ENCODE measurements around the gene C1QB. TPM values are rescaled to one million over a fixed set of nuclear protein-coding genes. Genes with fewer than 3 reads are reported as not detected.

The C1QB gene
- total and polyA plus RNA-seq, 2 of the 8 experiments (the other 6 are each of a cell fraction or from before 2014, with no cell fraction given): not detected

DNA sequence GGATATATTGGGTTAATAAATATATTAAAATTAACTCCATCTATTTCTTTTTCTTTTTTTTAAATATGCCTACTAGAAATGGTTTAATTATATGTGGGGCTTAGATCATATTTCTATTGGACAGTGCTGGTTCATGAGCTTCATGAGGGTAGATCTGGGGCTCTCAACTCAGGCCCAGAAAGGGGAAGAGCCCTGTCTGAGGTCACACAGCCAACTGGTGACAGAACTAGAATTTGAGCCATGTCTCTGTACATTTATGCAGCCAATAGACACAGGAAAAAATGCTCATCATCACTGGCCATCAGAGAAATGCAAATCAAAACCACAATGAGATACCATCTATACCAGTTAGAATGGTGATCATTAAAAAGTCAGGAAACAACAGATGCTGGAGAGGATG lies 52.5 kb downstream of the C1QB start:
- H3K4me3 ChIP-seq (ENCODE audit: extremely low read depth in 1 of 4, insufficient read depth in 2 of 4, low read depth in 3 of 4, low read length in 4 of 4): no peak overlapping the region
- H4K5ac ChIP-seq (ENCODE audit: insufficient read length, low read depth, low read length): no peak overlapping the region
- no peak overlapping the region for H3K4ac ChIP-seq (replicated peaks; ENCODE audit: insufficient read length, low read depth, low read length)
- no peak overlapping the region for H2BK5ac ChIP-seq (ENCODE audit: low read depth, low read length)
- H3K36me3 ChIP-seq (ENCODE audit: control insufficient read depth in 2 of 4, insufficient read depth in 4 of 4, low read length in 3 of 4): no peaks in the 10 kb centered on the region
- H3K27ac ChIP-seq (ENCODE audit: low read depth, low read length): no peak overlapping the region
- H2BK20ac ChIP-seq (ENCODE audit: low read length): no peak overlapping the region
- no peak overlapping the region for H4K8ac ChIP-seq (ENCODE audit: extremely low read depth, insufficient read depth, low read length)
- no peaks in the 10 kb centered on the region for H3K23me2 ChIP-seq (ENCODE audit: low read depth, low read length)
- H3K18ac ChIP-seq (ENCODE audit: extremely low read depth, low read length): no peak overlapping the region
- POLR2A ChIA-PET (ENCODE audit: partially characterized antibody): interaction anchor here (0.7 kb wide), 1 partner anchor 56 kb away, joined by 3 read pairs; no protein-coding TSS in a partner anchor
- FAIRE-seq (no peak), DNase-seq (ENCODE audit: low read depth in 1 of 2, low spot score in 2 of 2) (no peak)
- CTCF ChIA-PET (ENCODE audit: partially characterized antibody): interaction anchor here (0.7 to 10.1 kb wide), 28 partner anchors 8 to 265 kb away, joined by 3 to 86 read pairs (median 5); no protein-coding TSS in a partner anchor
- H2BK15ac ChIP-seq (ENCODE audit: low read length): no peak overlapping the region
- no peak overlapping the region for H3K23ac ChIP-seq (ENCODE audit: insufficient read length)
- H3K14ac ChIP-seq (ENCODE audit: insufficient read length): no peak overlapping the region
- H3K4me2 ChIP-seq (ENCODE audit: insufficient read depth in 1 of 2, low read depth in 2 of 2, low read length in 2 of 2): no peak overlapping the region
- H3K27me3 ChIP-seq (replicated peaks in 1 of 4; ENCODE audit: control insufficient read depth in 3 of 4, extremely low read depth in 1 of 4, insufficient read depth in 3 of 4, low read length in 3 of 4): peaks cover 0 to 8% (median 4%) of the 10 kb centered on the region in 4 experiments; a peak in 3 of 7 replicates
- H3K79me2 ChIP-seq (ENCODE audit: control insufficient read depth in 1 of 2, insufficient read depth in 2 of 2, low read length in 2 of 2): no peaks in the 10 kb centered on the region
- no peak overlapping the region for H2AFZ ChIP-seq (ENCODE audit: low read length)
- no peak overlapping the region for H2BK120ac ChIP-seq (replicated peaks; ENCODE audit: low read depth, low read length)
- no peak overlapping the region for H3K9ac ChIP-seq (replicated peaks in 1 of 4; ENCODE audit: extremely low read depth in 1 of 4, low read depth in 3 of 4, low read length in 3 of 4)
- no peaks in the 10 kb centered on the region for H3K9me3 ChIP-seq (ENCODE audit: insufficient read depth in 2 of 2, low read depth in 1 of 2, low read length in 1 of 2)
- H4K91ac ChIP-seq (replicated peaks; ENCODE audit: insufficient read length, low read length): no peak overlapping the region
- no peak overlapping the region for H2BK12ac ChIP-seq (ENCODE audit: low read depth, low read length)
- no peaks in the 10 kb centered on the region for H3K79me1 ChIP-seq (ENCODE audit: low read depth, low read length)
- no peak overlapping the region for H2AK5ac ChIP-seq (ENCODE audit: low read depth, low read length)
- no peak overlapping the region for H3K56ac ChIP-seq (replicated peaks; ENCODE audit: insufficient read length, low read depth, low read length)
- peaks cover 0 to 3% (median 0%) of the 10 kb centered on the region in 4 experiments; a peak in 2 of 7 replicates for H3K4me1 ChIP-seq (replicated peaks in 1 of 4; ENCODE audit: control insufficient read depth in 3 of 4, insufficient read depth in 4 of 4, low read length in 3 of 4)
- peaks cover 0 to 2% of the 10 kb centered on the region in 2 experiments for H4K20me1 ChIP-seq (replicated peaks in 1 of 2; ENCODE audit: control insufficient read depth in 1 of 2, insufficient read depth in 2 of 2, low read length in 2 of 2)
- TF ChIP-seq JUND (IDR thresholded peaks at IDR 0.05; ENCODE audit: low read length) (no peak), KDM4A (IDR thresholded peaks at IDR 0.05; ENCODE audit: low read depth, low read length, severe bottlenecking) (no peak), SP1 (IDR thresholded peaks at IDR 0.05; ENCODE audit: low read depth, low read length) (no peak), SUZ12 (IDR thresholded peaks at IDR 0.05; ENCODE audit: low read length) (no peak), CBX8 (IDR thresholded peaks at IDR 0.05; ENCODE audit: borderline replicate concordance, low read depth, low read length) (no peak), BACH1 (IDR thresholded peaks at IDR 0.05; ENCODE audit: low read length) (no peak), HDAC6 (IDR thresholded peaks at IDR 0.05; ENCODE audit: low read depth, low read length) (no peak), SRF (IDR thresholded peaks at IDR 0.05; ENCODE audit: low read depth, low read length) (no peak), JUN (IDR thresholded peaks at IDR 0.05; ENCODE audit: low read depth, low read length) (no peak), EZH2 (IDR thresholded peaks at IDR 0.05; ENCODE audit: low read depth, low read length, severe bottlenecking) (no peak), RXRA (IDR thresholded peaks at IDR 0.05; ENCODE audit: insufficient read depth, low read depth, low read length) (no peak)
- TF ChIP-seq, protein P1, sequence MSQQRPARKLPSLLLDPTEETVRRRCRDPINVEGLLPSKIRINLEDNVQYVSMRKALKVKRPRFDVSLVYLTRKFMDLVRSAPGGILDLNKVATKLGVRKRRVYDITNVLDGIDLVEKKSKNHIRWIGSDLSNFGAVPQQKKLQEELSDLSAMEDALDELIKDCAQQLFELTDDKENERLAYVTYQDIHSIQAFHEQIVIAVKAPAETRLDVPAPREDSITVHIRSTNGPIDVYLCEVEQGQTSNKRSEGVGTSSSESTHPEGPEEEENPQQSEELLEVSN (IDR thresholded peaks at IDR 0.05): no peak
- TF ChIP-seq, protein P2, sequence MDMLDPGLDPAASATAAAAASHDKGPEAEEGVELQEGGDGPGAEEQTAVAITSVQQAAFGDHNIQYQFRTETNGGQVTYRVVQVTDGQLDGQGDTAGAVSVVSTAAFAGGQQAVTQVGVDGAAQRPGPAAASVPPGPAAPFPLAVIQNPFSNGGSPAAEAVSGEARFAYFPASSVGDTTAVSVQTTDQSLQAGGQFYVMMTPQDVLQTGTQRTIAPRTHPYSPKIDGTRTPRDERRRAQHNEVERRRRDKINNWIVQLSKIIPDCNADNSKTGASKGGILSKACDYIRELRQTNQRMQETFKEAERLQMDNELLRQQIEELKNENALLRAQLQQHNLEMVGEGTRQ (IDR thresholded peaks at IDR 0.05; ENCODE audit: low read length): no peak
- TF ChIP-seq, protein P3, sequence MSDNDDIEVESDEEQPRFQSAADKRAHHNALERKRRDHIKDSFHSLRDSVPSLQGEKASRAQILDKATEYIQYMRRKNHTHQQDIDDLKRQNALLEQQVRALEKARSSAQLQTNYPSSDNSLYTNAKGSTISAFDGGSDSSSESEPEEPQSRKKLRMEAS (IDR thresholded peaks at IDR 0.05): no peak
